ENCODE measurements around the gene LRP8.

DNA sequence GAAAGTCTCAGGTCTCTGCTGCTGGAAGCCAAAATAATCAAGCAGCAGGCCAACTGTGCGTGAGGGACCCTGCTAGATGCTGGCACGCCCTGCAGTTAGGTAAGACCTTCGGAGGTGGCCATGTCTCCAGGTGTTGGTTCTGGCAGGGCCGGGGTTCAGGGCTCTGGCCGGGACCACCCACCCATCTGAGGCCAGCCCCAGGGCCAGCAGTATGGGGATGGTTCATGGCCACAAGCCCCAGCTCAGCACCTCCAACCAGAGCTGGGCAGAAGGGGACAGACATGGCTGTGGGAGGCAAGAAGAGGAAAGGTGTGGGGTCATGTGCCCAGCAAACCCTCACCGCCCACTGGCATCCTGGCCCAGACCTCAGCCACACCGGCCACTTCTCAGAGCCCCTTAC is 23.3 kb downstream of the LRP8 start:
- TF ChIP-seq POLR2A (IDR thresholded peaks at IDR 0.05): no peak
- TF ChIP-seq, protein P1, sequence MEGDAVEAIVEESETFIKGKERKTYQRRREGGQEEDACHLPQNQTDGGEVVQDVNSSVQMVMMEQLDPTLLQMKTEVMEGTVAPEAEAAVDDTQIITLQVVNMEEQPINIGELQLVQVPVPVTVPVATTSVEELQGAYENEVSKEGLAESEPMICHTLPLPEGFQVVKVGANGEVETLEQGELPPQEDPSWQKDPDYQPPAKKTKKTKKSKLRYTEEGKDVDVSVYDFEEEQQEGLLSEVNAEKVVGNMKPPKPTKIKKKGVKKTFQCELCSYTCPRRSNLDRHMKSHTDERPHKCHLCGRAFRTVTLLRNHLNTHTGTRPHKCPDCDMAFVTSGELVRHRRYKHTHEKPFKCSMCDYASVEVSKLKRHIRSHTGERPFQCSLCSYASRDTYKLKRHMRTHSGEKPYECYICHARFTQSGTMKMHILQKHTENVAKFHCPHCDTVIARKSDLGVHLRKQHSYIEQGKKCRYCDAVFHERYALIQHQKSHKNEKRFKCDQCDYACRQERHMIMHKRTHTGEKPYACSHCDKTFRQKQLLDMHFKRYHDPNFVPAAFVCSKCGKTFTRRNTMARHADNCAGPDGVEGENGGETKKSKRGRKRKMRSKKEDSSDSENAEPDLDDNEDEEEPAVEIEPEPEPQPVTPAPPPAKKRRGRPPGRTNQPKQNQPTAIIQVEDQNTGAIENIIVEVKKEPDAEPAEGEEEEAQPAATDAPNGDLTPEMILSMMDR (IDR thresholded peaks at IDR 0.05): no peak
- TF ChIP-seq POLR2AphosphoS5 (IDR thresholded peaks at IDR 0.05): no peak
